ENCODE data around the gene NDUFA5. TPM values are rescaled to one million over a fixed set of nuclear protein-coding genes. Genes with fewer than 3 reads are reported as not detected.
"Not testable (repeated sequence)": the region's sequence is repeated elsewhere in the genome, so short reads cannot be mapped to it uniquely, and the experiment has no call there.

Gene NDUFA5
- total and polyA plus RNA-seq, 8 donors = 55.2 to 158 (median 132) TPM

DNA sequence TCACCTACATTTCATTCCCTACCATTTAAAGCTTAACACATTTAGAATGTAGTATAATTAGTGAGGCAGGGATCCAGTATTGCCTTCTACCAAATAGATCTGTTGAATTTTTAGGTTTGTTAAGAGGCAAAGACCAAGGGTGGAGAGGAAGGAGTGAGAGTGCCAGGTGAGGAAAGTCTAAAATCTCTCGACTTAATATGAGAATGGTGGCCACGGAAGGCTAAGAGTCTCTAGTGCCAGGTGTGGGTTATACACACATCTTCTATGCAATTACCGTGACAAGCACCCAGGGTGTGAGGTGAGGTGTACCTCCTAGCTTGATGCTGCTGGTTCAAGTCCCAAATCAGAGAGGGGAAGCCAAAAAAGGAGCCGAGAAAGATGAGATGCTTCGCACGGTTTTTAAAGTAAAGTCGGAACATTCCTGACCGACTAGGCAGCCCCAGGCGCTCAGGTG, 23.7 kb downstream of the NDUFA5 start:
- ATAC-seq = peak; percentile 0
- H3K27ac ChIP-seq = peak overlapping the region; percentile 71 to 78
- no peak for DNase-seq
- H3K36me3 ChIP-seq = no peaks in the 10 kb centered on the region
- intact Hi-C loops (cut with DNase I) = no loop called here
- H3K4me1 ChIP-seq = peaks cover 0 to 33% of the 10 kb centered on the region in 2 donors
- H3K4me3 ChIP-seq = peak overlapping the region; percentile 43 to 54
- H3K9me3 ChIP-seq = no peaks in the 10 kb centered on the region
- TF ChIP-seq, protein P1, sequence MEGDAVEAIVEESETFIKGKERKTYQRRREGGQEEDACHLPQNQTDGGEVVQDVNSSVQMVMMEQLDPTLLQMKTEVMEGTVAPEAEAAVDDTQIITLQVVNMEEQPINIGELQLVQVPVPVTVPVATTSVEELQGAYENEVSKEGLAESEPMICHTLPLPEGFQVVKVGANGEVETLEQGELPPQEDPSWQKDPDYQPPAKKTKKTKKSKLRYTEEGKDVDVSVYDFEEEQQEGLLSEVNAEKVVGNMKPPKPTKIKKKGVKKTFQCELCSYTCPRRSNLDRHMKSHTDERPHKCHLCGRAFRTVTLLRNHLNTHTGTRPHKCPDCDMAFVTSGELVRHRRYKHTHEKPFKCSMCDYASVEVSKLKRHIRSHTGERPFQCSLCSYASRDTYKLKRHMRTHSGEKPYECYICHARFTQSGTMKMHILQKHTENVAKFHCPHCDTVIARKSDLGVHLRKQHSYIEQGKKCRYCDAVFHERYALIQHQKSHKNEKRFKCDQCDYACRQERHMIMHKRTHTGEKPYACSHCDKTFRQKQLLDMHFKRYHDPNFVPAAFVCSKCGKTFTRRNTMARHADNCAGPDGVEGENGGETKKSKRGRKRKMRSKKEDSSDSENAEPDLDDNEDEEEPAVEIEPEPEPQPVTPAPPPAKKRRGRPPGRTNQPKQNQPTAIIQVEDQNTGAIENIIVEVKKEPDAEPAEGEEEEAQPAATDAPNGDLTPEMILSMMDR (IDR thresholded peaks at IDR 0.05) = no peak
- peaks cover 0 to 49% of the 10 kb centered on the region in 2 donors for H3K27me3 ChIP-seq

DNA sequence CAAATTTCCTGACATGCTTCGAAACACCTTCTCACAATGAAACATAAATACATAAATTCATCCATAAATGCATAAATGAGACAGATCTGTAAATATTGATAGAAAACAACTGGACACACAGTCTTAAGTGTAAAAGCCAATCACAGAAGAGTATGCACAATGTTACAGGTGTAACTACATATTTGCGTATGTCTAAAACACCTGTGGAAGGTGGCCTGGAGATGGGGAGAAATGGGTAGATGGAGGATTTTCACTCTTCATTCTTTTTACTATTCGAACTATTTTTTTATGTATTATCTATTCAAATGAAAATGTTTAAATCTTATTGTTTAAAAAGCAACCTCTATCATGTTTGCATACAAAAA, 24.1 kb downstream of the NDUFA5 start:
- TF ChIP-seq, protein P1 (IDR thresholded peaks at IDR 0.05) = no peak
- peaks cover 0 to 49% of the 10 kb centered on the region in 2 donors for H3K27me3 ChIP-seq
- ATAC-seq = no peak
- H3K27ac ChIP-seq = peak overlapping the region; percentile 71 to 78
- H3K9me3 ChIP-seq = no peaks in the 10 kb centered on the region
- intact Hi-C loops (cut with DNase I) = no loop called here
- peak overlapping the region in 1 of 2 donors; percentile 54 for H3K4me3 ChIP-seq
- no peak for DNase-seq
- peaks cover 0 to 31% of the 10 kb centered on the region in 2 donors for H3K4me1 ChIP-seq
- H3K36me3 ChIP-seq = no peaks in the 10 kb centered on the region

- H3K27ac ChIP-seq = peak overlapping the region in 1 of 2 donors; percentile 18
- peaks cover 0 to 49% of the 10 kb centered on the region in 2 donors for H3K27me3 ChIP-seq
- peaks cover 0 to 26% of the 10 kb centered on the region in 2 donors for H3K4me1 ChIP-seq
- peak overlapping the region; percentile 22 to 36 for H3K4me3 ChIP-seq
- intact Hi-C loops (cut with DNase I); H3K36me3 ChIP-seq; H3K9me3 ChIP-seq: not testable (repeated sequence)
- DNase-seq (peak in 3 of 4 donors; percentile 36 to 73 (median 60)), ATAC-seq (peak; percentile 40)
These were observed 24.6 kb downstream of the NDUFA5 start for GRCh38 chr7:123532788-123533552.

DNA sequence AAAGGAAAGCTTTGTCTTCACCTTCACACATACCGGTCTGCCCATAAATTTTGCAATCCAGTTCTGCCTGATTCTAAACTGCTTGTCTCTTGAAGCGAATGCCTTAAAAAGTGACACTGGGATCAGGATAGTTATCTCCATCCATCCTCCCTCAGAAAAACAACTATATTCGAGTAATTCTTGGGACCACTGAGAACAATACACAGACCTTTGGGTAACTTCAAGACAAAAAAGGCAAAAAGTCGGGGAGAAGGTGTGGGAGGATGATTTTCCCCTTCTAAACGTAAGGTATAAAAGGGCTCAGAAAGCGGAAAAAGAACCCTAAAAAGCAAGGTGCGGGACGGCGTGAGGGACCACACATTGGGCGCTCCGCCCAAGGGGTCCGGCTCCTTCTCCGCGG, 25.3 kb downstream of the NDUFA5 start:
- DNase-seq; H3K36me3 ChIP-seq; H3K9me3 ChIP-seq; ATAC-seq; intact Hi-C loops (cut with DNase I); H3K27ac ChIP-seq: not testable (repeated sequence)
- Histone ChIP-seq H3K27me3 (peaks cover 0 to 49% of the 10 kb centered on the region in 2 donors), H3K4me1 (peaks cover 0 to 20% of the 10 kb centered on the region in 2 donors), H3K4me3 (peak overlapping the region; percentile 22 to 36)

GRCh38 chr7:123530035-123530591, 27.5 kb downstream of the NDUFA5 start:
- Histone ChIP-seq H3K4me1 (peaks cover 0 to 12% of the 10 kb centered on the region in 2 donors), H3K27me3 (peaks cover 0 to 49% of the 10 kb centered on the region in 2 donors)
- intact Hi-C loops (cut with DNase I); ATAC-seq; H3K9me3 ChIP-seq; DNase-seq; H3K4me3 ChIP-seq; H3K36me3 ChIP-seq; H3K27ac ChIP-seq: not testable (repeated sequence)

DNA sequence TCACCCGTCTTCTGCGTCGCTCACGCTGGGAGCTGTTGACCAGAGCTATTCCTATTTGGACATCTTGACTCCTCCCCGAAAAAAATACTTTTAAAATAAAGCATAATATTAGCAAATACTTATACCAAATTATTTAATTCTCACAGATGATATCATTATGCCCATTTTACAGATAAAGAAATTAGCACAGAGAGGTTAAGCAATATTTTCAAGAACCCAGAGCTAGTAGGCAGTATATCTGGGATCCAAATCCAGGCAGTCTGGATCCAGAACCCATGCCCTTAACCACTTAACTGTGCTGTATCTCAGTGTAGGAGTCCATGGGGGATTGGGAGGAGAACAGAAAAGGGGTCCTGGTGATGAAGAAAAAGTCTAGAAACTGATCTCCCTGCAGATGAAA, 29.4 kb downstream of the NDUFA5 start:
- DNase-seq (no peak), ATAC-seq (no peak)
- no peak overlapping the region for H3K27ac ChIP-seq
- peaks cover 0 to 37% of the 10 kb centered on the region in 2 donors for H3K27me3 ChIP-seq
- intact Hi-C loops (cut with DNase I) = no loop called here
- TF ChIP-seq, protein P1 (IDR thresholded peaks at IDR 0.05) = no peak
- peaks cover 0 to 3% of the 10 kb centered on the region in 2 donors for H3K4me1 ChIP-seq
- no peaks in the 10 kb centered on the region for H3K9me3 ChIP-seq
- no peak overlapping the region for H3K4me3 ChIP-seq
- H3K36me3 ChIP-seq = no peaks in the 10 kb centered on the region

GRCh38 chr7:123527712-123528225, 29.8 kb downstream of the NDUFA5 start:
- DNase-seq; ATAC-seq; H3K9me3 ChIP-seq; H3K36me3 ChIP-seq; H3K4me1 ChIP-seq; H3K27ac ChIP-seq; intact Hi-C loops (cut with DNase I); H3K4me3 ChIP-seq: not testable (repeated sequence)
- peaks cover 0 to 32% of the 10 kb centered on the region in 2 donors for H3K27me3 ChIP-seq

GRCh38 chr7:123526533-123526932, 31.1 kb downstream of the NDUFA5 start:
- ATAC-seq; DNase-seq; H3K36me3 ChIP-seq; intact Hi-C loops (cut with DNase I); H3K27ac ChIP-seq; H3K9me3 ChIP-seq; H3K4me1 ChIP-seq; H3K4me3 ChIP-seq: not testable (repeated sequence)
- H3K27me3 ChIP-seq = peaks cover 0 to 20% of the 10 kb centered on the region in 2 donors

Data from left lung (tissue), 10 donors.